ENCODE results near the gene POLG2. TPM values are rescaled to one million over a fixed set of nuclear protein-coding genes. Genes with fewer than 3 reads are reported as not detected.

POLG2 gene
- total RNA-seq, 3 donors from 2014 or later, result 10.8 to 13.5 (median 11.8) TPM

- Histone ChIP-seq H3K36me3 (ENCODE audit: low read depth) (no peaks in the 10 kb centered on the region), H3K4me3 (no peak overlapping the region), H3K4me1 (ENCODE audit: low read depth) (no peaks in the 10 kb centered on the region), H3K9me3 (no peaks in the 10 kb centered on the region)
- DNase-seq (no peak), ATAC-seq (no peak)
- intact Hi-C loops (cut with DNase I, micrococcal nuclease), result no loop called here
- no peak for TF ChIP-seq CTCF (IDR thresholded peaks at IDR 0.05)
Measured at GRCh38 chr17:64428406-64428805, 68.4 kb downstream of the POLG2 start.

Small RNAs within 50 kb of the gene (microRNA-seq; reads per million reads assigned to microRNA genes)
- 2.1 reads per million for gene MIR3064
- not detected for gene MIR5047

Other genes with a start within 250 kb of the POLG2 start
- gene TEX2, start 233.8 kb downstream of the POLG2 start, total RNA-seq, result 10 to 100 TPM; 27.5 to 38.5 (median 30.2) TPM
- gene PECAM1, start 106.2 kb downstream of the POLG2 start, total RNA-seq, result 10 to 100 TPM; 36.6 to 74.1 (median 56.8) TPM
- 1 to 10 TPM; 4.4 to 4.6 (median 4.6) TPM for gene MILR1, start 47.9 kb downstream of the POLG2 start, total RNA-seq
- 100 to 1,000 TPM; 464 to 736 (median 551) TPM for gene DDX5, start 9.2 kb upstream of the POLG2 start, total RNA-seq
- gene CEP95, start 9.9 kb upstream of the POLG2 start, total RNA-seq, result 10 to 100 TPM; 37.1 to 50.8 (median 43.3) TPM
- 10 to 100 TPM; 14.9 to 25.4 (median 15.2) TPM for gene SMURF2, start 165.3 kb upstream of the POLG2 start, total RNA-seq

Measured in mucosa of descending colon (tissue), 3 donors.